WTC11 (cell line): ENCODE results near the gene SRGAP1. TPM values are rescaled to one million over a fixed set of nuclear protein-coding genes. Genes with fewer than 3 reads are reported as not detected.

ENCODE experiments used
- ATAC-seq: fragments of 200-7000 bp; cut with Tn5 transposase; 2 replicates; pipeline ENCODE4 v1.10.0; 2021; ENCODE audit warnings: mild to moderate bottlenecking, moderate library complexity
- CTCF ChIA-PET: fragments of 300-600 bp; sonication (Branson Sonifier 250); formaldehyde crosslinking; loops from one replicate; lab custom pipeline; 2021; ENCODE audit warnings: antibody characterized with exemption; lab: Charles Lee
- POLR2A ChIA-PET: fragments of 350-600 bp; sonication (Branson Sonifier 250); formaldehyde crosslinking; loops from one replicate; lab custom pipeline; 2021; ENCODE audit warnings: antibody characterized with exemption; lab: Charles Lee
- DNase-seq: peaks from one replicate; pipeline ENCODE4 v3.0.0; 2021; ENCODE audit warnings: low spot score
- H3K27ac Mint-ChIP-seq: 2 replicates; pipeline ENCODE4 v1.8.0; 2021; ENCODE audit warnings: mixed read lengths
- H3K27me3 Mint-ChIP-seq: 2 replicates; pipeline ENCODE4 v1.8.0; 2021; ENCODE audit warnings: low read depth, mild to moderate bottlenecking, moderate library complexity, mixed read lengths
- H3K36me3 Mint-ChIP-seq: 2 replicates; pipeline ENCODE4 v1.8.0; 2021; ENCODE audit warnings: mixed read lengths
- H3K4me1 Mint-ChIP-seq: 2 replicates; pipeline ENCODE4 v1.8.0; 2022; ENCODE audit warnings: mixed read lengths
- H3K4me3 Mint-ChIP-seq: 2 replicates; pipeline ENCODE4 v1.8.0; 2021; ENCODE audit warnings: mild to moderate bottlenecking, moderate library complexity, mixed read lengths
- H3K9me3 Mint-ChIP-seq: 2 replicates; pipeline ENCODE4 v1.8.0; 2021; ENCODE audit warnings: mixed read lengths
- ATF1 ChIP-seq: sonication (generic); formaldehyde crosslinking; IDR thresholded peaks from 2 replicates; pipeline ENCODE4 v1.8.1; 2023; ENCODE audit warnings: mild to moderate bottlenecking, moderate library complexity, missing genetic modification reagents
- CREB1 ChIP-seq: sonication (generic); formaldehyde crosslinking; IDR thresholded peaks from 2 replicates; pipeline ENCODE4 v1.8.0; 2023; ENCODE audit warnings: mild to moderate bottlenecking, missing genetic modification reagents
- E2F1 ChIP-seq: sonication (generic); formaldehyde crosslinking; IDR thresholded peaks from 2 replicates; pipeline ENCODE4 v1.8.0; 2022; ENCODE audit warnings: mild to moderate bottlenecking, missing genetic modification reagents
- ETV6 ChIP-seq: sonication (generic); formaldehyde crosslinking; IDR thresholded peaks from 2 replicates; pipeline ENCODE4 v1.8.1; 2022; ENCODE audit warnings: mild to moderate bottlenecking, missing genetic modification reagents
- HMGA2 ChIP-seq: fragments of 250-450 bp; sonication (Bioruptor Pico); IDR thresholded peaks from 2 replicates; pipeline ENCODE4 v1.4.0; 2021; ENCODE audit warnings: mild to moderate bottlenecking, moderate library complexity
- JUN ChIP-seq: sonication (generic); formaldehyde crosslinking; IDR thresholded peaks from 2 replicates; pipeline ENCODE4 v1.8.0; 2023; ENCODE audit warnings: mild to moderate bottlenecking, missing genetic modification reagents
- KAT7 ChIP-seq: sonication (generic); formaldehyde crosslinking; IDR thresholded peaks from 2 replicates; pipeline ENCODE4 v1.8.1; 2023; ENCODE audit warnings: missing genetic modification reagents, mild to moderate bottlenecking, borderline replicate concordance
- MAX ChIP-seq: sonication (generic); formaldehyde crosslinking; IDR thresholded peaks from 2 replicates; pipeline ENCODE4 v1.8.0; 2022; ENCODE audit warnings: mild to moderate bottlenecking, missing genetic modification reagents
- MLX ChIP-seq: sonication (generic); formaldehyde crosslinking; IDR thresholded peaks from 2 replicates; pipeline ENCODE4 v1.8.1; 2023; ENCODE audit warnings: mild to moderate bottlenecking, missing genetic modification reagents, moderate library complexity
- MXD4 ChIP-seq: fragments of 250-450 bp; sonication (Bioruptor Pico); IDR thresholded peaks from 2 replicates; pipeline ENCODE4 v1.8.0; 2021; ENCODE audit warnings: mild to moderate bottlenecking, moderate library complexity, borderline replicate concordance
- MYBL2 ChIP-seq: sonication (generic); formaldehyde crosslinking; IDR thresholded peaks from 2 replicates; pipeline ENCODE4 v1.8.1; 2023; ENCODE audit warnings: mild to moderate bottlenecking, moderate library complexity, missing genetic modification reagents
- NFE2L1 ChIP-seq: sonication (generic); formaldehyde crosslinking; IDR thresholded peaks from 2 replicates; pipeline ENCODE4 v1.8.1; 2023; ENCODE audit warnings: missing genetic modification reagents
- NR1H2 ChIP-seq: sonication (generic); formaldehyde crosslinking; IDR thresholded peaks from 2 replicates; pipeline ENCODE4 v1.9.0; 2021; ENCODE audit warnings: mild to moderate bottlenecking, moderate library complexity, missing genetic modification reagents
- NR2C2 ChIP-seq: sonication (generic); formaldehyde crosslinking; IDR thresholded peaks from 2 replicates; pipeline ENCODE4 v1.8.0; 2022; ENCODE audit warnings: mild to moderate bottlenecking, missing genetic modification reagents
- PRDM15 ChIP-seq: sonication (generic); formaldehyde crosslinking; IDR thresholded peaks from 2 replicates; pipeline ENCODE4 v1.8.0; 2022; ENCODE audit warnings: missing genetic modification reagents
- SOX15 ChIP-seq: fragments of 250-450 bp; sonication (Bioruptor Pico); IDR thresholded peaks from 2 replicates; pipeline ENCODE4 v1.9.0; 2021; ENCODE audit warnings: mild to moderate bottlenecking
- SP1 ChIP-seq: sonication (generic); formaldehyde crosslinking; conservative IDR thresholded peaks from 2 replicates; pipeline ENCODE4 v1.8.1; 2022; ENCODE audit warnings: missing genetic modification reagents
- ZNF121 ChIP-seq: sonication (generic); formaldehyde crosslinking; IDR thresholded peaks from 2 replicates; pipeline ENCODE4 v1.8.0; 2023; ENCODE audit warnings: missing genetic modification reagents
- ZNF317 ChIP-seq: sonication (generic); formaldehyde crosslinking; IDR thresholded peaks from 2 replicates; pipeline ENCODE4 v1.8.1; 2023; ENCODE audit warnings: low read depth, mild to moderate bottlenecking, moderate library complexity, missing genetic modification reagents, borderline replicate concordance
- total RNA-seq: library from RNA; stranded (reverse); gene quantifications from 3 replicates; pipeline ENCODE4 v1.2.3, GENCODE V29; 2021
- TF ChIP-seq, protein P1 (sequence below): sonication (generic); formaldehyde crosslinking; IDR thresholded peaks from 2 replicates; pipeline ENCODE4 v1.8.1; 2023; ENCODE audit warnings: mild to moderate bottlenecking, missing genetic modification reagents
- TF ChIP-seq, protein P2 (sequence below): fragments of 250-450 bp; sonication (Bioruptor Pico); IDR thresholded peaks from 2 replicates; pipeline ENCODE4 v1.8.0; 2021; ENCODE audit warnings: mild to moderate bottlenecking
- TF ChIP-seq, protein P3 (sequence below): sonication (generic); formaldehyde crosslinking; IDR thresholded peaks from 2 replicates; pipeline ENCODE4 v1.8.0; 2023; ENCODE audit warnings: missing genetic modification reagents
- TF ChIP-seq, protein P4 (sequence below): sonication (generic); formaldehyde crosslinking; IDR thresholded peaks from 2 replicates; pipeline ENCODE4 v1.8.1; 2022; ENCODE audit warnings: low read depth, mild to moderate bottlenecking, moderate library complexity, missing genetic modification reagents, borderline replicate concordance
- TF ChIP-seq, protein P5 (sequence below): sonication (generic); formaldehyde crosslinking; conservative IDR thresholded peaks from 2 replicates; pipeline ENCODE4 v1.8.1; 2022; ENCODE audit warnings: mild to moderate bottlenecking, missing genetic modification reagents
- TF ChIP-seq, protein P6 (sequence below): sonication (generic); formaldehyde crosslinking; IDR thresholded peaks from 2 replicates; pipeline ENCODE4 v1.8.1; 2022; ENCODE audit warnings: mild to moderate bottlenecking, moderate library complexity, missing genetic modification reagents

SRGAP1 gene
- total RNA-seq, 1 experiment from 2014 or later = 10.3 TPM

- H3K27me3 Mint-ChIP-seq = no peaks in the 10 kb centered on the region
- CTCF ChIA-PET = no interaction called here
- TF ChIP-seq, protein P1, sequence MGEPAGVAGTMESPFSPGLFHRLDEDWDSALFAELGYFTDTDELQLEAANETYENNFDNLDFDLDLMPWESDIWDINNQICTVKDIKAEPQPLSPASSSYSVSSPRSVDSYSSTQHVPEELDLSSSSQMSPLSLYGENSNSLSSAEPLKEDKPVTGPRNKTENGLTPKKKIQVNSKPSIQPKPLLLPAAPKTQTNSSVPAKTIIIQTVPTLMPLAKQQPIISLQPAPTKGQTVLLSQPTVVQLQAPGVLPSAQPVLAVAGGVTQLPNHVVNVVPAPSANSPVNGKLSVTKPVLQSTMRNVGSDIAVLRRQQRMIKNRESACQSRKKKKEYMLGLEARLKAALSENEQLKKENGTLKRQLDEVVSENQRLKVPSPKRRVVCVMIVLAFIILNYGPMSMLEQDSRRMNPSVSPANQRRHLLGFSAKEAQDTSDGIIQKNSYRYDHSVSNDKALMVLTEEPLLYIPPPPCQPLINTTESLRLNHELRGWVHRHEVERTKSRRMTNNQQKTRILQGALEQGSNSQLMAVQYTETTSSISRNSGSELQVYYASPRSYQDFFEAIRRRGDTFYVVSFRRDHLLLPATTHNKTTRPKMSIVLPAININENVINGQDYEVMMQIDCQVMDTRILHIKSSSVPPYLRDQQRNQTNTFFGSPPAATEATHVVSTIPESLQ (CRISPR knock-in tag) = no peak
- TF ChIP-seq, protein P2, sequence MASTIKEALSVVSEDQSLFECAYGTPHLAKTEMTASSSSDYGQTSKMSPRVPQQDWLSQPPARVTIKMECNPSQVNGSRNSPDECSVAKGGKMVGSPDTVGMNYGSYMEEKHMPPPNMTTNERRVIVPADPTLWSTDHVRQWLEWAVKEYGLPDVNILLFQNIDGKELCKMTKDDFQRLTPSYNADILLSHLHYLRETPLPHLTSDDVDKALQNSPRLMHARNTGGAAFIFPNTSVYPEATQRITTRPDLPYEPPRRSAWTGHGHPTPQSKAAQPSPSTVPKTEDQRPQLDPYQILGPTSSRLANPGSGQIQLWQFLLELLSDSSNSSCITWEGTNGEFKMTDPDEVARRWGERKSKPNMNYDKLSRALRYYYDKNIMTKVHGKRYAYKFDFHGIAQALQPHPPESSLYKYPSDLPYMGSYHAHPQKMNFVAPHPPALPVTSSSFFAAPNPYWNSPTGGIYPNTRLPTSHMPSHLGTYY = no peak
- no peak for TF ChIP-seq MAX (CRISPR knock-in tag)
- TF ChIP-seq, protein P3, sequence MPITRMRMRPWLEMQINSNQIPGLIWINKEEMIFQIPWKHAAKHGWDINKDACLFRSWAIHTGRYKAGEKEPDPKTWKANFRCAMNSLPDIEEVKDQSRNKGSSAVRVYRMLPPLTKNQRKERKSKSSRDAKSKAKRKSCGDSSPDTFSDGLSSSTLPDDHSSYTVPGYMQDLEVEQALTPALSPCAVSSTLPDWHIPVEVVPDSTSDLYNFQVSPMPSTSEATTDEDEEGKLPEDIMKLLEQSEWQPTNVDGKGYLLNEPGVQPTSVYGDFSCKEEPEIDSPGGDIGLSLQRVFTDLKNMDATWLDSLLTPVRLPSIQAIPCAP = no peak
- no peak for TF ChIP-seq KAT7
- TF ChIP-seq, protein P4, sequence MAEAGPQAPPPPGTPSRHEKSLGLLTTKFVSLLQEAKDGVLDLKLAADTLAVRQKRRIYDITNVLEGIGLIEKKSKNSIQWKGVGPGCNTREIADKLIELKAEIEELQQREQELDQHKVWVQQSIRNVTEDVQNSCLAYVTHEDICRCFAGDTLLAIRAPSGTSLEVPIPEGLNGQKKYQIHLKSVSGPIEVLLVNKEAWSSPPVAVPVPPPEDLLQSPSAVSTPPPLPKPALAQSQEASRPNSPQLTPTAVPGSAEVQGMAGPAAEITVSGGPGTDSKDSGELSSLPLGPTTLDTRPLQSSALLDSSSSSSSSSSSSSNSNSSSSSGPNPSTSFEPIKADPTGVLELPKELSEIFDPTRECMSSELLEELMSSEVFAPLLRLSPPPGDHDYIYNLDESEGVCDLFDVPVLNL = no peak
- no peak for TF ChIP-seq ATF1 (CRISPR knock-in tag)
- no peak for TF ChIP-seq ETV6 (CRISPR knock-in tag)
- TF ChIP-seq E2F1 (CRISPR knock-in tag) = no peak
- no peak for TF ChIP-seq NR2C2 (CRISPR knock-in tag)
- TF ChIP-seq MXD4 (CRISPR knock-in tag) = no peak
- TF ChIP-seq JUN (CRISPR knock-in tag) = no peak
- no peak for TF ChIP-seq MYBL2 (CRISPR knock-in tag)
- TF ChIP-seq NFE2L1 (CRISPR knock-in tag) = no peak
- TF ChIP-seq, protein P5, sequence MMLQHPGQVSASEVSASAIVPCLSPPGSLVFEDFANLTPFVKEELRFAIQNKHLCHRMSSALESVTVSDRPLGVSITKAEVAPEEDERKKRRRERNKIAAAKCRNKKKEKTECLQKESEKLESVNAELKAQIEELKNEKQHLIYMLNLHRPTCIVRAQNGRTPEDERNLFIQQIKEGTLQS (CRISPR knock-in tag) = no peak
- TF ChIP-seq SOX15 = no peak
- TF ChIP-seq NR1H2 = no peak
- no peak for TF ChIP-seq CREB1 (CRISPR knock-in tag)
- no peak for TF ChIP-seq MLX (CRISPR knock-in tag)
- no peak for TF ChIP-seq SP1 (CRISPR knock-in tag)
- TF ChIP-seq, all 79 proteins: peak for 0
- peaks cover 4% of the 10 kb centered on the region for H3K9me3 Mint-ChIP-seq
- no peak overlapping the region for H3K4me3 Mint-ChIP-seq
- no peak overlapping the region for H3K27ac Mint-ChIP-seq
- H3K4me1 Mint-ChIP-seq = no peaks in the 10 kb centered on the region
- POLR2A ChIA-PET = no interaction called here
- DNase-seq (no peak), ATAC-seq (no peak)
- peaks cover 9% of the 10 kb centered on the region for H3K36me3 Mint-ChIP-seq
These were observed 272.5 kb downstream of the SRGAP1 start for GRCh38 chr12:64116969-64117368.

DNA sequence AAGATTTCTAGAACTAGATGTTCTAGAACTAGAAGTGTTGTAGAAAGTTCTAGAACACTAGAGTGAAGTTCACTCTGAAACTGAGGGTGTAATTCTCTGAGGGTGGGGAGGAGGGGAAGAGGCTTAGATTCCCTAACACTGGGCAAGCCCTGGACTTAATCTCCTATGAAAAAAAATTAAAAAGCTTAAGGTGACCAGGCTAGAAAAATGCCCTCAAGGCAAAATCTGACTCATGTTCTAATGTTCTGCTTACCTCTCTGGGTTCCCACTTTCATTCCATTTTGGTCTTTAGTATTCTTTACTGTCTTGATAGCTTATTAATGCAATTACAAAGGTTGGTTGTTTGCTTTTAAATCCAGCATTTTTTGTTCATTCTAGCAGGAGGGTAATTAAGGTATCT is 276.1 kb downstream of the SRGAP1 start:
- Mint-ChIP-seq H3K27me3 (no peaks in the 10 kb centered on the region), H3K27ac (no peak overlapping the region), H3K4me3 (no peak overlapping the region), H3K9me3 (no peaks in the 10 kb centered on the region), H3K36me3 (0 out of 2 replicates have a peak, but pooled peaks cover 3% of the 10 kb centered on the region), H3K4me1 (no peaks in the 10 kb centered on the region)
- ChIA-PET CTCF (no interaction called here), POLR2A (no interaction called here)
- ATAC-seq = no peak
- DNase-seq = no peak
- TF ChIP-seq ZNF317 (CRISPR knock-in tag) (no peak), HMGA2 (CRISPR knock-in tag) (no peak), PRDM15 (CRISPR knock-in tag) (no peak), ZNF121 (CRISPR knock-in tag) (no peak)
- TF ChIP-seq, protein P5 (CRISPR knock-in tag) = no peak
- TF ChIP-seq, protein P6, sequence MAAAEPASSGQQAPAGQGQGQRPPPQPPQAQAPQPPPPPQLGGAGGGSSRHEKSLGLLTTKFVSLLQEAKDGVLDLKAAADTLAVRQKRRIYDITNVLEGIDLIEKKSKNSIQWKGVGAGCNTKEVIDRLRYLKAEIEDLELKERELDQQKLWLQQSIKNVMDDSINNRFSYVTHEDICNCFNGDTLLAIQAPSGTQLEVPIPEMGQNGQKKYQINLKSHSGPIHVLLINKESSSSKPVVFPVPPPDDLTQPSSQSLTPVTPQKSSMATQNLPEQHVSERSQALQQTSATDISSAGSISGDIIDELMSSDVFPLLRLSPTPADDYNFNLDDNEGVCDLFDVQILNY (CRISPR knock-in tag) = no peak
